Measurements from ENCODE around the gene SDC1.

Gene SDC1

DNA sequence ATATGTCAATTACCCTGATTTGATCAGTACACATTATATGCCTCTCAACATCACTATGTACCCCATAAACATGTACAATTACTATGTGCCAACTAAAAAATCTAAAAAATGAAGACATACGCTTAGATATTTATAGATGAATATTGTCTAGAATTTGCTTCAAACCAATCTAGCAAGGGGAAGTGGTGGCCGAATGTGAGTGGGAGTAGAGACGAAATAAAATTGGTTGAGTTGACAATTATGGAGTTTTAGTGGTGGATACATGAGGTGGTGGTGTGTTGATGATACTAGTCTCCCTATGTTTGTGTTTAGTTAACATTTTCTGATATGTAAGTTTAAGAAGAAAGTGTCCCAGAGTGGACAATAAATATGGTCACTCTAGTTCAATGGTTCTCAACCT is 49.0 kb downstream of the SDC1 start:
- TF ChIP-seq, protein P1, sequence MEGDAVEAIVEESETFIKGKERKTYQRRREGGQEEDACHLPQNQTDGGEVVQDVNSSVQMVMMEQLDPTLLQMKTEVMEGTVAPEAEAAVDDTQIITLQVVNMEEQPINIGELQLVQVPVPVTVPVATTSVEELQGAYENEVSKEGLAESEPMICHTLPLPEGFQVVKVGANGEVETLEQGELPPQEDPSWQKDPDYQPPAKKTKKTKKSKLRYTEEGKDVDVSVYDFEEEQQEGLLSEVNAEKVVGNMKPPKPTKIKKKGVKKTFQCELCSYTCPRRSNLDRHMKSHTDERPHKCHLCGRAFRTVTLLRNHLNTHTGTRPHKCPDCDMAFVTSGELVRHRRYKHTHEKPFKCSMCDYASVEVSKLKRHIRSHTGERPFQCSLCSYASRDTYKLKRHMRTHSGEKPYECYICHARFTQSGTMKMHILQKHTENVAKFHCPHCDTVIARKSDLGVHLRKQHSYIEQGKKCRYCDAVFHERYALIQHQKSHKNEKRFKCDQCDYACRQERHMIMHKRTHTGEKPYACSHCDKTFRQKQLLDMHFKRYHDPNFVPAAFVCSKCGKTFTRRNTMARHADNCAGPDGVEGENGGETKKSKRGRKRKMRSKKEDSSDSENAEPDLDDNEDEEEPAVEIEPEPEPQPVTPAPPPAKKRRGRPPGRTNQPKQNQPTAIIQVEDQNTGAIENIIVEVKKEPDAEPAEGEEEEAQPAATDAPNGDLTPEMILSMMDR (IDR thresholded peaks at IDR 0.05), result no peak
- no peak overlapping the region for H3K27ac ChIP-seq
- no peak overlapping the region for H3K9ac ChIP-seq

GRCh38 chr2:20175267-20175666 is 49.7 kb downstream of the SDC1 start:
- no peak overlapping the region for H3K4me3 ChIP-seq (ENCODE audit: low read depth, low read length)
- H3K9ac ChIP-seq, result no peak overlapping the region
- no peak overlapping the region for H3K4me2 ChIP-seq (ENCODE audit: low read length)
- H2AFZ ChIP-seq, result no peak overlapping the region
- no peaks in the 10 kb centered on the region for H3K79me2 ChIP-seq
- H3K27ac ChIP-seq, result no peak overlapping the region
- no peaks in the 10 kb centered on the region for H3K9me3 ChIP-seq (ENCODE audit: control insufficient read depth, low read length)
- TF ChIP-seq, protein P1 (IDR thresholded peaks at IDR 0.05), result no peak
- no peaks in the 10 kb centered on the region for H3K4me1 ChIP-seq
- H3K36me3 ChIP-seq (ENCODE audit: control insufficient read depth, insufficient read depth, low read length), result no peaks in the 10 kb centered on the region
- no peaks in the 10 kb centered on the region for H3K27me3 ChIP-seq (ENCODE audit: control insufficient read depth, insufficient read depth, low read length)

More for the DNA sequence above, 49.0 kb downstream of the SDC1 start:
- no peak overlapping the region for H2AFZ ChIP-seq
- H3K27me3 ChIP-seq (ENCODE audit: control insufficient read depth, insufficient read depth, low read length), result no peaks in the 10 kb centered on the region
- no peak overlapping the region for H3K4me2 ChIP-seq (ENCODE audit: low read length)
- no peaks in the 10 kb centered on the region for H3K9me3 ChIP-seq (ENCODE audit: control insufficient read depth, low read length)
- H3K4me3 ChIP-seq (ENCODE audit: low read depth, low read length), result no peak overlapping the region
- no peaks in the 10 kb centered on the region for H3K4me1 ChIP-seq
- no peaks in the 10 kb centered on the region for H3K36me3 ChIP-seq (ENCODE audit: control insufficient read depth, insufficient read depth, low read length)
- H3K79me2 ChIP-seq, result no peaks in the 10 kb centered on the region

DNA sequence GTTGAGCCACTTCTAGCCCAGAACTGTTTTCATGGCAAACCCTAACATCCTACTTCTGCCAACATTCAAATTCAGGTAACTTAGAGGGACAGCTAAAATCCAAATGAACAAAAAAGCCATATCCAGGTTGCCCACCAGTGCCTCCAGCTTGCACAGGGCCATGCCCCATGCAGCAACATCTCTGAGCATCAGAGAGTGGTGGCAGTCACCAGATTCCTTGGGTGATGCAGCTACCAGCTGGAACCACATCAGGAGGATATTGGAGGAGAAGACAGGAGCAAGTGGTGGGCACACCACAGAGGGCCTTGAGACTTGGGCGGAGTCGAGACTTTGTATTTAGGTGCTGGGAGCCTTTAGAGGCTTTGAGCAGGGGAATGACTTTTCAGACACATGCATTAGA is 50.5 kb downstream of the SDC1 start:
- TF ChIP-seq, protein P1 (IDR thresholded peaks at IDR 0.05), result no peak
- no peak overlapping the region for H3K27ac ChIP-seq
- no peaks in the 10 kb centered on the region for H3K79me2 ChIP-seq
- no peaks in the 10 kb centered on the region for H3K36me3 ChIP-seq (ENCODE audit: control insufficient read depth, insufficient read depth, low read length)
- H3K4me2 ChIP-seq (ENCODE audit: low read length), result no peak overlapping the region
- no peaks in the 10 kb centered on the region for H3K9me3 ChIP-seq (ENCODE audit: control insufficient read depth, low read length)
- H3K27me3 ChIP-seq (ENCODE audit: control insufficient read depth, insufficient read depth, low read length), result no peaks in the 10 kb centered on the region
- no peak overlapping the region for H2AFZ ChIP-seq
- no peaks in the 10 kb centered on the region for H3K4me1 ChIP-seq
- no peak overlapping the region for H3K9ac ChIP-seq
- H3K4me3 ChIP-seq (ENCODE audit: low read depth, low read length), result no peak overlapping the region

DNA sequence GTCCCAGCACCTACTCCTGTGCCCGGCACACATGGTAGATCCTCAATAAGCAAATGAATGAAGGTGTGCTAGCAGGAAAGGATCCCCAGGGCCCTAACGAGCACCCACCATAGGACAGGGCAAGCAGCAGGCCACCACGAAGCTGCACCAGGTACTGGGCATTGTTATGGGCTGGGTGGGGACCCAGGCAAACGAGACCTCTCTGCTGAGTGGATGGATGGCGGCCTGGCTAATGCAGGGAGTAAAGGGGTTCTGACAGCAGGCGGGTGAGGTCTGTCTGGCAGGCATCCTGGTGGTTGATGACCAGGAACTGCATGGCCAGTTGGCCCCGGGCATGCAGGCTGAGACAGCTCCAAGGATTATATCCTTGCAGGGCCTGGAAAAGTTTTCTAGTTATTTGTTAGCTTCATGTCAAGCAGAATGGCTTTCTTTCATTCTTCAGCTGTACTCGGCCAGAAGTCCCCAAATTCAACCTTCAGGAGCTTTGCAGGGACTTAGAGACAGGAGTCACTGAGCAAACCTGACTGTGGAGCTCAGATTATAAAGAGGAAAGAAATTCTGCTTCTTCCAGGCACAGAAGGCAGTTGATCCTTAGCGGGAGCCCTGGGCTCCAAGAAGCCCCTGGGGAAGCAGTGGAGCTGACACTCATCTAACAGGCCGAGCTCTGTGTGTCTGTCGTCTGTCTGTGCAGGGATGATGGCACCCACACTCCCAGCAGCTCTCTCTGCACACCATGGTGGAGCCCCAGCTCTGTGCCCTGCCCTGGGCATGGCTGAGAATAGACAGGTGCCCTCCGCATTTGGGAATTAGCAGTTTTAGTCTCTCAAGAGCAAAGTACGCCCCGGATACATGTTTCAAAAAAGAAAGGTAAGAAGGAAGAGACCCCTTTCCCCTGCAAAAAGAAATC is 51.2 kb downstream of the SDC1 start:
- Histone ChIP-seq H3K4me3 (ENCODE audit: low read depth, low read length) (no peak overlapping the region), H3K36me3 (ENCODE audit: control insufficient read depth, insufficient read depth, low read length) (no peaks in the 10 kb centered on the region), H3K4me2 (ENCODE audit: low read length) (no peak overlapping the region), H3K9ac (no peak overlapping the region), H3K27ac (no peak overlapping the region), H3K9me3 (ENCODE audit: control insufficient read depth, low read length) (no peaks in the 10 kb centered on the region), H3K79me2 (no peaks in the 10 kb centered on the region), H3K4me1 (no peaks in the 10 kb centered on the region), H3K27me3 (ENCODE audit: control insufficient read depth, insufficient read depth, low read length) (no peaks in the 10 kb centered on the region), H2AFZ (no peak overlapping the region)
- TF ChIP-seq, protein P1 (IDR thresholded peaks at IDR 0.05), result no peak

DNA sequence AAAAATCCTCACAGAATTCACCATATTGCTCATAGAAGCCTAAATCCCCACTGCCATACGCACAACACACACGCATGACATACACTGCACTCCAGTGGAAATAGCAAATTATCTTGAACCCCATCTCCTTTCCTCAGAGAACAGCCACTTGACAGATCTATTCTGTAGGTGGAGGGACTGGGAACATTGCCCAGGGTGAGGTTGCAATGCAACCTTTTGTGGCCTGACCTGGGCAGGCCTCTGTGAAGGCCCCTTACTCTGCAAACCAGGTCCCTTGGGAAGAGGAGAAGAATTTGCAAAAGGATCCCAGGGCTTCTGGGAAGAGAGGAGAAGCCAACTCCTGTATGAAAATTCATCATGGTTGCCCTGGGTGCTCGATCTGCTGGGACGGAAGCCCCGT is 51.9 kb downstream of the SDC1 start:
- Histone ChIP-seq H3K9me3 (ENCODE audit: control insufficient read depth, low read length) (no peaks in the 10 kb centered on the region), H3K9ac (no peak overlapping the region), H3K4me1 (no peaks in the 10 kb centered on the region), H2AFZ (no peak overlapping the region), H3K4me3 (ENCODE audit: low read depth, low read length) (no peak overlapping the region), H3K36me3 (ENCODE audit: control insufficient read depth, insufficient read depth, low read length) (no peaks in the 10 kb centered on the region), H3K79me2 (no peaks in the 10 kb centered on the region), H3K4me2 (ENCODE audit: low read length) (no peak overlapping the region), H3K27ac (no peak overlapping the region), H3K27me3 (ENCODE audit: control insufficient read depth, insufficient read depth, low read length) (no peaks in the 10 kb centered on the region)
- TF ChIP-seq, protein P1 (IDR thresholded peaks at IDR 0.05), result no peak

All from parathyroid adenoma (tissue), 2 donors.